GM06990 (cell line): ENCODE results near the gene LARP1.

ENCODE experiments used
- DNase-seq: peaks from one replicate; pipeline ENCODE4 v3.0.0-alpha.2; 2011; ENCODE audit not compliant: insufficient read length; ENCODE audit errors: extremely low read depth
- H3K27me3 ChIP-seq: replicated peaks from 2 replicates; pipeline ENCODE4 v1.6.0; 2011; ENCODE audit warnings: low read length; ENCODE audit not compliant: control insufficient read depth, insufficient read depth
- H3K36me3 ChIP-seq: 2 replicates; pipeline ENCODE4 v1.5.1; 2011; ENCODE audit warnings: low read length; ENCODE audit not compliant: control insufficient read depth, insufficient read depth
- H3K4me3 ChIP-seq: replicated peaks from 2 replicates; pipeline ENCODE4 v1.5.1; 2011; ENCODE audit warnings: low read depth, mild to moderate bottlenecking, control low read depth, low read length
- CTCF ChIP-seq: IDR thresholded peaks from 2 replicates; pipeline ENCODE4 v1.5.1; 2011; ENCODE audit warnings: low read length, control low read depth, mild to moderate bottlenecking, inconsistent platforms; ENCODE audit not compliant: insufficient read depth, poor library complexity, severe bottlenecking

LARP1 gene

DNA sequence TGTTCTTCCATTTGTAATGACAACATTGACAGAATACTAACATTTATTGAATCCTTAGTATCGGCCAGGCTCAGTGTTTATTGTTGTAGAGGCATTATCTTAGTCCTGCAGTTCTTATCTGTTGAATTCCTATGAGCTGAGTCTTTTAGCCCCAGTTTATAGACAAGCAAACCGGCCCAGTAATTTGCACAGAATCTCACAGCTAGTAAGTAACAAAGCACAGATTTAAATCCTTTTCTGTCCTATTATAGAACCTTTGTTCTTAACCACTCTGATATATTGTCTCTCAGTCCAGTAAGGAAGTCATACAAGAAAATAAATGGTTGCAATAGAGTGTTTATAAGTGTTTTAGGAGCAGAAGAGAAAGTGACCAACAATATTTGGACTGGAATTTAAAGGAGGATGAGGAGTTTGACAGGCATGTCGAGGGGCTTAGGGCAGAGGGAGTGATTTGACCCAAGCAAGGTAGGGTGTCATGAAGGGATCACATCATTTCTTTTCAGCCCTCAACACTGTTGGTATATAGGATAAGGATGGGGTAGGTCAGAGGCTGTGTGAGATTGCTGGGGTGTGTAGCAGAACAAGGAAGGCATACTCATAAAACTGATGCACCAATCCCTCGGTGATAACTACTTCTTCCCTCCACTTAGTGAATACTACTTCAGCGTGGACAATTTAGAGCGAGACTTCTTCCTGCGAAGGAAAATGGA lies 39.5 kb downstream of the LARP1 start:
- H3K36me3 ChIP-seq, result peaks cover 42% of the 10 kb centered on the region
- no peak overlapping the region for H3K4me3 ChIP-seq
- DNase-seq, result no peak
- TF ChIP-seq CTCF, result no peak
- H3K27me3 ChIP-seq, result no peaks in the 10 kb centered on the region

DNA sequence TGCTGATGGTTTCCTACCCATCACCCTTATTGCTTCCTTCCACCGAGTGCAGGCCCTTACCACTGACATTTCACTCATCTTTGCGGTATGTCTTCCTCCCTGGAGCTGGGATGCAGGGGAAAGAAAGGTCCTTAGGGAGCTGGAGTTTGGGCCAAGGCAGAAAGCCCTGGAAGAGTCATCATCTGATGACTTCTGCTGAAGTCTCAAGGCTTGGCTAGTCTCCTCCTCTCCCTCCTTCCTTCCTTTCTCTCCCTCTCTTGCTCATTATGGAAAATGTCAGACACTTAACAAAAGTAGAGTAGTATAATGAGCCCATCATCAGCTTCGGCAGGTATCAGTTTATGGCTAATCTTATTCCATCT lies 40.0 kb downstream of the LARP1 start:
- H3K27me3 ChIP-seq, result no peaks in the 10 kb centered on the region
- DNase-seq, result no peak
- peaks cover 45% of the 10 kb centered on the region for H3K36me3 ChIP-seq
- no peak overlapping the region for H3K4me3 ChIP-seq
- no peak for TF ChIP-seq CTCF

DNA sequence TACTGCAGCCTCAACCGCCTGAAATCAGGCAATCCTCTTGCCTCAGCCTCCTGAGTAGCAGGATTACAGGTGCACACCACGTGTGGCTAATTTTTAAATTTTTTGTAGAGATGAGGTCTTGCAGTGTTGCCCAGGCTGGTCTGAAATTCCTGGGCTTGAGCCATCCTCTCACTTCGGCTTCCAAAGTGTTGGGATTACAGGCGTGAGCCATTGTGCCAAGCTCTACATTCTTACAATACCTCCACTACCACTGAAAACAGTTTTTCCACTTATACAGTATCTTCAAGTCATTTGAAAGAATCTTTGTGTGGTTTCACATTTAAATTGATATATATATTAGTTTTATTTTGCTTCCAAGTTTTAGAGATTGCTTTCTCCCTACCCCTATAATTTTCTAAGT lies 42.6 kb downstream of the LARP1 start:
- DNase-seq, result no peak
- Histone ChIP-seq H3K27me3 (no peaks in the 10 kb centered on the region), H3K36me3 (peaks cover 53% of the 10 kb centered on the region), H3K4me3 (no peak overlapping the region)
- no peak for TF ChIP-seq CTCF

GRCh38 chr5:154800582-154800981 lies 45.4 kb downstream of the LARP1 start:
- peaks cover 48% of the 10 kb centered on the region for H3K36me3 ChIP-seq
- H3K27me3 ChIP-seq, result no peaks in the 10 kb centered on the region
- TF ChIP-seq CTCF, result no peak
- no peak overlapping the region for H3K4me3 ChIP-seq
- no peak for DNase-seq

- Histone ChIP-seq H3K36me3 (peaks cover 52% of the 10 kb centered on the region), H3K27me3 (no peaks in the 10 kb centered on the region), H3K4me3 (no peak overlapping the region)
- DNase-seq, result no peak
- TF ChIP-seq CTCF, result no peak
Observed at GRCh38 chr5:154801083-154801482, 45.9 kb downstream of the LARP1 start.

DNA sequence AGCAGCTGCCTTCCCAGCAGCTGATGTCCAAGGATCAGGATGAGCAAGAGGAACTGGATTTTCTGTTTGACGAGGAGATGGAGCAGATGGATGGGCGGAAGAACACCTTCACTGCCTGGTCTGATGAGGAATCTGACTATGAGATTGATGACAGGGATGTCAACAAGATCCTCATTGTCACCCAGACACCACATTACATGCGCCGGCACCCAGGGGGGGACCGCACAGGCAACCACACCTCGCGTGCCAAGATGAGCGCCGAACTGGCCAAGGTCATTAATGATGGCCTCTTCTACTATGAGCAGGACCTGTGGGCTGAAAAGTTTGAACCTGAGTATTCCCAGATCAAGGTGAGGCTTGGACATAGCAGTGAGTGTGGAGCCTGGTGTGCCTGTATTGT lies 46.9 kb downstream of the LARP1 start:
- DNase-seq, result no peak
- no peak overlapping the region for H3K4me3 ChIP-seq
- peaks cover 52% of the 10 kb centered on the region for H3K36me3 ChIP-seq
- no peak for TF ChIP-seq CTCF
- H3K27me3 ChIP-seq, result no peaks in the 10 kb centered on the region
